AG04449 (cell line): ENCODE measurements around the gene TMEM150A.

Experiments used
- CTCF ChIA-PET: fragments of 350-600 bp; formaldehyde crosslinking; extraction: SDS; loops from one replicate; lab custom pipeline; 2021; ENCODE audit warnings: antibody characterized with exemption; lab: Yijun Ruan, JAX
- POLR2A ChIA-PET: fragments of 400-600, 350-600 bp; formaldehyde crosslinking; extraction: SDS; loops from one replicate; lab custom pipeline; 2020; ENCODE audit warnings: antibody characterized with exemption, inconsistent platforms; lab: Yijun Ruan, JAX
- DNase-seq: peaks from one replicate; pipeline ENCODE4 v3.0.0-alpha.2; 2010; ENCODE audit warnings: low read depth, low spot score
- H3K4me3 ChIP-seq: 2 replicates; pipeline ENCODE4 v1.5.1; 2011; ENCODE audit warnings: low read depth, mild to moderate bottlenecking, control low read depth, low read length
- CTCF ChIP-seq: IDR thresholded peaks from one replicate; pipeline ENCODE4 v1.5.1; 2011; ENCODE audit warnings: mild to moderate bottlenecking, moderate library complexity, low read length, control low read depth, inconsistent platforms; ENCODE audit not compliant: insufficient read depth; ENCODE audit errors: missing control alignments

The TMEM150A gene

GRCh38 chr2:85554980-85555612 is 47.4 kb downstream of the TMEM150A start:
- H3K4me3 ChIP-seq, result no peak overlapping the region
- ChIA-PET CTCF (interaction anchor here (1.1 to 30.0 kb wide), 7 partner anchors 9 to 488 kb away, joined by 3 to 922 read pairs (median 13); partner anchors contain the start of genes MAT2A, SH2D6 and TGOLN2), POLR2A (interaction anchor here (1.5 kb wide), 1 partner anchor 16 kb away, joined by 3 read pairs; the partner anchor contains the start of gene MAT2A)
- TF ChIP-seq CTCF, result no peak
- DNase-seq, result no peak

- CTCF ChIA-PET, result interaction anchor here (1.0 to 30.0 kb wide), 10 partner anchors 7 to 244 kb away, joined by 3 to 922 read pairs (median 6); partner anchors contain the start of genes MAT2A and SH2D6
- DNase-seq, result no peak
- POLR2A ChIA-PET, result interaction anchor here (1.0 to 1.4 kb wide), 2 partner anchors 14 to 42 kb away, joined by 3 read pairs; partner anchors contain the start of genes MAT2A and RNF181
- H3K4me3 ChIP-seq, result no peak overlapping the region
- TF ChIP-seq CTCF, result no peak
Observed at GRCh38 chr2:85553184-85553583, 49.3 kb downstream of the TMEM150A start.

GRCh38 chr2:85551698-85552678 is 50.5 kb downstream of the TMEM150A start:
- CTCF ChIA-PET, result interaction anchor here (0.6 to 30.0 kb wide), 40 partner anchors 8 to 495 kb away, joined by 3 to 922 read pairs (median 4); partner anchors contain the start of genes CAPG, ELMOD3, GGCX and MAT2A
- POLR2A ChIA-PET, result interaction anchor here (0.7 to 4.3 kb wide), 7 partner anchors 9 to 197 kb away, joined by 3 to 27 read pairs (median 4); partner anchors contain the start of genes ELMOD3, GGCX, MAT2A and RETSAT
- H3K4me3 ChIP-seq, result no peak overlapping the region
- DNase-seq, result no peak
- peak; percentile 81 for TF ChIP-seq CTCF

- DNase-seq, result no peak
- CTCF ChIA-PET, result interaction anchor here (0.9 to 30.0 kb wide), 20 partner anchors 9 to 483 kb away, joined by 3 to 922 read pairs (median 7); partner anchors contain the start of genes ELMOD3, GGCX, MAT2A and RETSAT
Observed at GRCh38 chr2:85550486-85550885, 52.0 kb downstream of the TMEM150A start.

GRCh38 chr2:85549826-85550225 is 52.7 kb downstream of the TMEM150A start:
- ChIA-PET CTCF (interaction anchor here (1.1 to 30.0 kb wide), 11 partner anchors 9 to 249 kb away, joined by 3 to 922 read pairs (median 15); partner anchors contain the start of genes ELMOD3, GGCX, MAT2A and RETSAT), POLR2A (interaction anchor here (1.0 to 4.3 kb wide), 9 partner anchors 10 to 195 kb away, joined by 3 to 98 read pairs (median 5); partner anchors contain the start of genes ELMOD3, GGCX, MAT2A and RETSAT)
- no peak for TF ChIP-seq CTCF
- peak; percentile 63 for DNase-seq
- H3K4me3 ChIP-seq, result no peak overlapping the region

More at GRCh38 chr2:85550486-85550885, 52.0 kb downstream of the TMEM150A start:
- no peak for TF ChIP-seq CTCF
- H3K4me3 ChIP-seq, result no peak overlapping the region
- POLR2A ChIA-PET, result interaction anchor here (1.0 to 4.3 kb wide), 10 partner anchors 10 to 196 kb away, joined by 3 to 98 read pairs (median 5); partner anchors contain the start of genes ELMOD3, GGCX, MAT2A and RETSAT
